Neural cell (in vitro differentiated cells): ENCODE data around the gene EXOC3L2. TPM values are rescaled to one million over a fixed set of nuclear protein-coding genes. Genes with fewer than 3 reads are reported as not detected.

Source experiments
- H2AFZ ChIP-seq: fragments of 200-600, 300-800 bp; sonication (generic), shearing (Covaris generic); 2 replicates; pipeline ENCODE4 v1.6.0; 2014; ENCODE audit warnings: low read depth, mild to moderate bottlenecking, antibody characterized with exemption, low read length, moderate library complexity
- H3F3A ChIP-seq: fragments of 200-600 bp; shearing (Covaris generic); 2 replicates; pipeline ENCODE4 v1.6.1; 2016; ENCODE audit warnings: mild to moderate bottlenecking, moderate library complexity, mixed read lengths, antibody characterized with exemption, low read length; ENCODE audit not compliant: insufficient read depth, poor library complexity, severe bottlenecking
- H3K27ac ChIP-seq: fragments of 200-600, 300-800 bp; sonication (generic), shearing (Covaris generic); 2 replicates; pipeline ENCODE4 v1.5.1; 2014; ENCODE audit warnings: mild to moderate bottlenecking, low read length, moderate library complexity
- H3K27me3 ChIP-seq: fragments of 300-800, 200-600 bp; sonication (generic), shearing (Covaris generic); 2 replicates; pipeline ENCODE4 v1.6.0; 2014; ENCODE audit warnings: mild to moderate bottlenecking, low read depth, low read length, moderate library complexity; ENCODE audit not compliant: insufficient read depth
- H3K36me3 ChIP-seq: fragments of 300-800, 200-600 bp; sonication (generic), shearing (Covaris generic); 2 replicates; pipeline ENCODE4 v1.5.1; 2014; ENCODE audit warnings: mild to moderate bottlenecking, antibody characterized with exemption, low read length, moderate library complexity; ENCODE audit not compliant: insufficient read depth
- H3K4me2 ChIP-seq: fragments of 300-800, 200-600 bp; sonication (generic), shearing (Covaris generic); 2 replicates; pipeline ENCODE4 v1.6.0; 2014; ENCODE audit warnings: mild to moderate bottlenecking, low read length
- H3K4me3 ChIP-seq: fragments of 300-800, 200-600 bp; sonication (generic), shearing (Covaris generic); 2 replicates; pipeline ENCODE4 v1.5.1; 2014; ENCODE audit warnings: mild to moderate bottlenecking, low read length, moderate library complexity
- H3K79me2 ChIP-seq: fragments of 200-600 bp; shearing (Covaris generic); replicated peaks from 2 replicates; pipeline ENCODE4 v1.6.0; 2014; ENCODE audit warnings: mild to moderate bottlenecking, low read length, moderate library complexity; ENCODE audit not compliant: insufficient read depth
- H3K9ac ChIP-seq: fragments of 300-800, 200-600 bp; sonication (generic), shearing (Covaris generic); 2 replicates; pipeline ENCODE4 v1.6.1; 2016; ENCODE audit warnings: mild to moderate bottlenecking, low read length, mixed read lengths
- H3K9me2 ChIP-seq: fragments of 200-600 bp; shearing (Covaris generic); 2 replicates; pipeline ENCODE4 v1.6.1; 2016; ENCODE audit warnings: mild to moderate bottlenecking, low read length, mixed read lengths; ENCODE audit not compliant: insufficient read depth
- H3K9me3 ChIP-seq: fragments of 200-600, 300-800 bp; sonication (generic), shearing (Covaris generic); 2 replicates; pipeline ENCODE4 v1.6.1; 2016; ENCODE audit warnings: mild to moderate bottlenecking, mixed run types, low read length, moderate library complexity, mixed read lengths
- H4K20me1 ChIP-seq: fragments of 200-600 bp; shearing (Covaris generic); 2 replicates; pipeline ENCODE4 v1.6.1; 2016; ENCODE audit warnings: mild to moderate bottlenecking, mixed run types; ENCODE audit not compliant: insufficient read depth
- CTCF ChIP-seq: fragments of 450-650 bp; IDR thresholded peaks from 2 replicates; pipeline ENCODE4 v1.5.1; 2014; ENCODE audit warnings: antibody characterized with exemption, mild to moderate bottlenecking, moderate library complexity; ENCODE audit not compliant: poor library complexity, severe bottlenecking
- EP300 ChIP-seq: fragments of 450-650 bp; conservative IDR thresholded peaks from 2 replicates; pipeline ENCODE4 v1.6.1; 2014; ENCODE audit warnings: antibody characterized with exemption, mild to moderate bottlenecking, moderate library complexity; ENCODE audit not compliant: poor library complexity, severe bottlenecking
- EZH2 ChIP-seq: fragments of 200-600, 300-800 bp; shearing (Covaris generic), sonication (generic); IDR thresholded peaks from 2 replicates; pipeline ENCODE4 v1.6.1; 2014; ENCODE audit warnings: antibody characterized with exemption, low read length, borderline replicate concordance, mild to moderate bottlenecking; ENCODE audit not compliant: insufficient read depth, poor library complexity, severe bottlenecking
- MXI1 ChIP-seq: fragments of 450-650 bp; conservative IDR thresholded peaks from 2 replicates; pipeline ENCODE4 v1.6.1; 2014; ENCODE audit warnings: antibody characterized with exemption, mild to moderate bottlenecking; ENCODE audit not compliant: poor library complexity, severe bottlenecking
- POLR2AphosphoS5 ChIP-seq: IDR thresholded peaks from 2 replicates; pipeline ENCODE4 v1.6.1; 2012
- RAD21 ChIP-seq: fragments of 450-650 bp; conservative IDR thresholded peaks from 2 replicates; pipeline ENCODE4 v1.6.1; 2014; ENCODE audit warnings: antibody characterized with exemption, mild to moderate bottlenecking, moderate library complexity
- SMC3 ChIP-seq: fragments of 450-650 bp; conservative IDR thresholded peaks from 2 replicates; pipeline ENCODE4 v1.6.1; 2014; ENCODE audit warnings: antibody characterized with exemption, mild to moderate bottlenecking, moderate library complexity; ENCODE audit not compliant: poor library complexity
- TAF1 ChIP-seq: IDR thresholded peaks from 2 replicates; pipeline ENCODE4 v1.6.1; 2012; ENCODE audit warnings: low read depth
- polyA plus RNA-seq: library from polyadenylated mRNA; depleted of rRNA; stranded (reverse); fragments of >200 nt; gene quantifications from 2 replicates; pipeline ENCODE4 v1.2.3, GENCODE V29; 2014
- TF ChIP-seq, protein P1 (sequence below): IDR thresholded peaks from 2 replicates; pipeline ENCODE4 v1.6.1; 2012; ENCODE audit warnings: borderline replicate concordance

EXOC3L2 gene
- polyA plus RNA-seq, 1 donor from 2014 or later, result not detected

DNA sequence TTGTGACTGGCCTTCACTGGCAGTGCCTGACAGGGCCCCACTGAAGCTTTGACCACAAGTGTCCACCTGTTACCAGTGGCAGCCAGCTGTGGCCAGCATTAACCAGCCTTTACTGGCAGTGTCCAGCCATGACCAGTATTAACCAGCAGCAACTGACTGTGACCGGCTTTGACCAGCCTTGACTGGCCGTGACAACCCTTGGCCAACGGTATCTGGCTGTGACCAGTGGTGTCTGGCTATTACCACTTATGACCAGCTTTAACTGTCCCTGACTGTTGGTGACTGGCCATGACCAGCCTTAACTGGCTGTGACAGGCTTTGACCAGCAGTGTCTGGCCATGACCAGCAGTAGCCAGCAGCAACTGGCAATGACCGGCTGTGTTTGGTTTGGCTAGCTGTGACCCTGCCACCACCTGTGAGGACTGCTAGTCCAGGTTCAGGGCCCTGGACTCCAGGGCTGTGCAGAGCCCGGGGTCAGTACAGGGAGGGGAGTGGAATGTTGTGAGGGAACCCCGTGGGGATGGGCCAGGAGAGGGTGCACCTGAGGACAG lies 45.2 kb upstream of the EXOC3L2 start:
- H2AFZ ChIP-seq, result no peak overlapping the region
- H3K4me2 ChIP-seq, result no peak overlapping the region
- no peaks in the 10 kb centered on the region for H3K79me2 ChIP-seq
- H4K20me1 ChIP-seq, result no peaks in the 10 kb centered on the region
- no peaks in the 10 kb centered on the region for H3K9me2 ChIP-seq
- no peak overlapping the region for H3K9ac ChIP-seq
- H3F3A ChIP-seq, result no peaks in the 10 kb centered on the region
- TF ChIP-seq TAF1, result no peak
- no peak for TF ChIP-seq EZH2
- TF ChIP-seq RAD21, result no peak
- TF ChIP-seq, protein P1, sequence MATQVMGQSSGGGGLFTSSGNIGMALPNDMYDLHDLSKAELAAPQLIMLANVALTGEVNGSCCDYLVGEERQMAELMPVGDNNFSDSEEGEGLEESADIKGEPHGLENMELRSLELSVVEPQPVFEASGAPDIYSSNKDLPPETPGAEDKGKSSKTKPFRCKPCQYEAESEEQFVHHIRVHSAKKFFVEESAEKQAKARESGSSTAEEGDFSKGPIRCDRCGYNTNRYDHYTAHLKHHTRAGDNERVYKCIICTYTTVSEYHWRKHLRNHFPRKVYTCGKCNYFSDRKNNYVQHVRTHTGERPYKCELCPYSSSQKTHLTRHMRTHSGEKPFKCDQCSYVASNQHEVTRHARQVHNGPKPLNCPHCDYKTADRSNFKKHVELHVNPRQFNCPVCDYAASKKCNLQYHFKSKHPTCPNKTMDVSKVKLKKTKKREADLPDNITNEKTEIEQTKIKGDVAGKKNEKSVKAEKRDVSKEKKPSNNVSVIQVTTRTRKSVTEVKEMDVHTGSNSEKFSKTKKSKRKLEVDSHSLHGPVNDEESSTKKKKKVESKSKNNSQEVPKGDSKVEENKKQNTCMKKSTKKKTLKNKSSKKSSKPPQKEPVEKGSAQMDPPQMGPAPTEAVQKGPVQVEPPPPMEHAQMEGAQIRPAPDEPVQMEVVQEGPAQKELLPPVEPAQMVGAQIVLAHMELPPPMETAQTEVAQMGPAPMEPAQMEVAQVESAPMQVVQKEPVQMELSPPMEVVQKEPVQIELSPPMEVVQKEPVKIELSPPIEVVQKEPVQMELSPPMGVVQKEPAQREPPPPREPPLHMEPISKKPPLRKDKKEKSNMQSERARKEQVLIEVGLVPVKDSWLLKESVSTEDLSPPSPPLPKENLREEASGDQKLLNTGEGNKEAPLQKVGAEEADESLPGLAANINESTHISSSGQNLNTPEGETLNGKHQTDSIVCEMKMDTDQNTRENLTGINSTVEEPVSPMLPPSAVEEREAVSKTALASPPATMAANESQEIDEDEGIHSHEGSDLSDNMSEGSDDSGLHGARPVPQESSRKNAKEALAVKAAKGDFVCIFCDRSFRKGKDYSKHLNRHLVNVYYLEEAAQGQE, result no peak
- no peak for TF ChIP-seq MXI1
- no peak for TF ChIP-seq POLR2AphosphoS5
- TF ChIP-seq CTCF, result no peak
- no peak for TF ChIP-seq EP300
- TF ChIP-seq SMC3, result no peak
- H3K9me3 ChIP-seq, result no peaks in the 10 kb centered on the region
- peaks cover 13% of the 10 kb centered on the region for H3K36me3 ChIP-seq
- no peak overlapping the region for H3K27ac ChIP-seq
- H3K4me3 ChIP-seq, result no peak overlapping the region
- H3K27me3 ChIP-seq, result no peaks in the 10 kb centered on the region

DNA sequence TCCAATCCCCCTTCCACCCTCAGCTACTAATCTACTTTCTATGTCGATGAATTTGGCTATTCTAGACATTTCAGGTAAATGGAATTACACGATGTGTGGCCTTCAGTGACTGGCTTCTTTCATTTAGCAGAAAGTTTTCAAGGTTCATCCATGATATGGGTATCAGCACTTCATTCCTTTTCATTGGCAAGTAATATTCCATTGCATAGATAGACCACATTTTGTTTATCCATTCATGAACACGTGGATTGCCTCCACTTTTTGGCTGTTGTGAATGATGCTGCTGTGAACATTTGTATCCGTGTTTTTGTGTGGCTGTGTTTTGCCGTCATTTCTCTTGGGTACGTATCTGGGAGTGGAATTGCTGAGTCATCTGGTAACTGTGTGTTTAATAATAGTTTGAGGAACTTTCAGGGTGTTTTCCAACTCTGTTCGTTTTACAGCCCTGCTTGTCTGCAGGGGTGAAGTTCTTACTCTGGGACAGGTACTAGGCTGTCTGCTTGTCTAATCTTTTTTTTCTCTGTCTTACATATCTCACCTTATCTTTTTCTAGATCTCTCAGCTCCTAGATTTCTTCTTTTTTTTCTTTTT lies 38.3 kb upstream of the EXOC3L2 start:
- H4K20me1 ChIP-seq, result no peaks in the 10 kb centered on the region
- peaks cover 6% of the 10 kb centered on the region for H3K36me3 ChIP-seq
- H3K9me3 ChIP-seq, result no peaks in the 10 kb centered on the region
- no peaks in the 10 kb centered on the region for H3K79me2 ChIP-seq
- H3K9me2 ChIP-seq, result no peaks in the 10 kb centered on the region
- H3K4me2 ChIP-seq, result no peak overlapping the region
- H3K27ac ChIP-seq, result no peak overlapping the region
- no peaks in the 10 kb centered on the region for H3F3A ChIP-seq
- H3K27me3 ChIP-seq, result no peaks in the 10 kb centered on the region
- no peak overlapping the region for H3K9ac ChIP-seq
- TF ChIP-seq TAF1 (no peak), POLR2AphosphoS5 (no peak), CTCF (no peak), RAD21 (no peak), EZH2 (no peak), EP300 (no peak), SMC3 (no peak), MXI1 (no peak)
- TF ChIP-seq, protein P1, result no peak
- no peak overlapping the region for H2AFZ ChIP-seq
- H3K4me3 ChIP-seq, result no peak overlapping the region
